Stimulated activated memory B cell treated with anti-CD40 and anti-IgM and Interleukin-4, amounts not matched to agents 10 μg/mL and 1 μg/mL and 100 μg/mL, for 72 hours (primary cell): Measurements from ENCODE around the gene DLX1.
A peak's percentile ranks its signal among the peaks of the same experiment; 100 is the strongest.

Source experiments
- ATAC-seq: fragments of 150-1000 bp; cut with Tn5 transposase; 2 replicates; pipeline ENCODE4 v1.10.0; 2021
- H3K27ac Mint-ChIP-seq: one replicate; pipeline ENCODE4 v1.8.0; 2022; ENCODE audit warnings: mild to moderate bottlenecking, mixed read lengths
- H3K27me3 Mint-ChIP-seq: one replicate; pipeline ENCODE4 v1.8.0; 2022; ENCODE audit warnings: mixed read lengths
- H3K36me3 Mint-ChIP-seq: one replicate; pipeline ENCODE4 v1.8.0; 2022; ENCODE audit warnings: mixed read lengths
- H3K4me1 Mint-ChIP-seq: one replicate; pipeline ENCODE4 v1.8.0; 2022; ENCODE audit warnings: mixed read lengths
- H3K4me3 Mint-ChIP-seq: one replicate; pipeline ENCODE4 v1.8.0; 2022; ENCODE audit warnings: mild to moderate bottlenecking, moderate library complexity, mixed read lengths
- H3K9me3 Mint-ChIP-seq: one replicate; pipeline ENCODE4 v1.8.0; 2022; ENCODE audit warnings: mixed read lengths

The DLX1 gene

DNA sequence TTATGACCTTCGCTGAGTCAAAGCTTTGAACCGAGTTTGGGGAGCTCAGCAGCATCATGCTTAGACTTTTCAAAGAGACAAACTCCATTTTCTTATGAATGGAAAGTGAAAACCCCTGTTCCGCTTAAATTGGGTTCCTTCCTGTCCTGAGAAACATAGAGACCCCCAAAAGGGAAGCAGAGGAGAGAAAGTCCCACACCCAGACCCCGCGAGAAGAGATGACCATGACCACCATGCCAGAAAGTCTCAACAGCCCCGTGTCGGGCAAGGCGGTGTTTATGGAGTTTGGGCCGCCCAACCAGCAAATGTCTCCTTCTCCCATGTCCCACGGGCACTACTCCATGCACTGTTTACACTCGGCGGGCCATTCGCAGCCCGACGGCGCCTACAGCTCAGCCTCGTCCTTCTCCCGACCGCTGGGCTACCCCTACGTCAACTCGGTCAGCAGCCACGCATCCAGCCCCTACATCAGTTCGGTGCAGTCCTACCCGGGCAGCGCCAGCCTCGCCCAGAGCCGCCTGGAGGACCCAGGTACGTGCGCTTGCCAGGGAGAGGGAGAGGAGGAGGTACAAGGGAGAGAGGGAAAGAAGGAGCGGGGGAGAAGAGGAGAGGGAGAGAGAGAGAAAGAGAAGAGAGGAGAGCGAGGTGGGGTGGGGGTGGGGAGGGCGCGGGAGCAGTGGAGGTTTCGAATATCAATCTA is at the start of gene DLX1:
Gene DLX1, plus strand, starts transcription at position 48 of the 700 bp plus-strand sequence. Its CDS starts 171 bp downstream, at position 219.
- Mint-ChIP-seq H3K27ac (no peak within 1 kb of the TSS), H3K27me3 (peaks cover 97% of the 10 kb centered on the region), H3K36me3 (no peaks in the 10 kb centered on the region), H3K4me1 (peaks cover 42% of the 10 kb centered on the region), H3K9me3 (peaks cover 2% of the 10 kb centered on the region), H3K4me3 (peak within 1 kb of the TSS; percentile 57)
- no peak for ATAC-seq

- Mint-ChIP-seq H3K27me3 (no peaks in the 10 kb centered on the region), H3K4me1 (no peaks in the 10 kb centered on the region), H3K4me3 (no peak overlapping the region), H3K9me3 (no peaks in the 10 kb centered on the region), H3K27ac (no peak overlapping the region), H3K36me3 (peaks cover 7% of the 10 kb centered on the region)
- ATAC-seq: no peak
Observed at GRCh38 chr2:172038121-172038520, 47.2 kb upstream of the DLX1 start.

- H3K27ac Mint-ChIP-seq: no peak overlapping the region
- no peaks in the 10 kb centered on the region for H3K4me1 Mint-ChIP-seq
- H3K9me3 Mint-ChIP-seq: no peaks in the 10 kb centered on the region
- H3K27me3 Mint-ChIP-seq: no peaks in the 10 kb centered on the region
- H3K36me3 Mint-ChIP-seq: peaks cover 7% of the 10 kb centered on the region
- no peak overlapping the region for H3K4me3 Mint-ChIP-seq
- no peak for ATAC-seq
Observed at GRCh38 chr2:172038604-172039003, 46.7 kb upstream of the DLX1 start.

DNA sequence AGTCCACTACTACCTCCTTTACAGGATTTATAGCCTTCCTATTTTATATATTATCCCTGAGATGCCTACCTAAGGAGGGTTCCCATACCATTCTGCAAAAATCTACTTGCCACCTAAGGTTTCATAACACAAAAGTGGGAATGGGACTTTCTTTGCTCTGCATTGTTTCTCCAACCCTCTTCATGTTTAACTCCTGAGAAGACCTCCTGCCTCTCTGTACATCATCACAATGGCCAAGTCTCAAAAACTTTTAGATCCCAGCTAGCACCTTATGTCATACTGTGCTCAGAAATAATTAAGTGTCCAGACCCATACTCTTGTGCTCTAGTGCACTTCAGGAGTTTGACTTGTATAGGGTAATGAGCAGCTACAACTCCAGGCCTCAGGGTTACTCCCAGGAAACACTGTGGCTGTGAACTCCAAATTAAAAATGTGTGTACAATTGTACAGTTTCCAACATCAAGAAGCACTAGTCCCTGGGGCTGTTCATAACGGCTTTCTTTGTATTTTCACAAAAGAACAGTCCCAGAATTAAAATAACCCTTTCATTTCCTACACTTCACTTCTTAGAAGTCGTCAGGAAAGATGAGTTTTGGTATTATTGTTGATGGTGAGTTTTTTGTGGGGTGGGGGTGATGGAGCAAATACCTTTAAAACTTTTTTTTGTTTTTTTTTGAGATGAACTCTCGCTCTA is 46.1 kb upstream of the DLX1 start:
- no peaks in the 10 kb centered on the region for H3K9me3 Mint-ChIP-seq
- peaks cover 7% of the 10 kb centered on the region for H3K36me3 Mint-ChIP-seq
- ATAC-seq: no peak
- H3K4me1 Mint-ChIP-seq: no peaks in the 10 kb centered on the region
- H3K27me3 Mint-ChIP-seq: no peaks in the 10 kb centered on the region
- H3K4me3 Mint-ChIP-seq: no peak overlapping the region
- H3K27ac Mint-ChIP-seq: no peak overlapping the region

- H3K9me3 Mint-ChIP-seq: no peaks in the 10 kb centered on the region
- peaks cover 7% of the 10 kb centered on the region for H3K36me3 Mint-ChIP-seq
- no peak overlapping the region for H3K27ac Mint-ChIP-seq
- ATAC-seq: no peak
- no peak overlapping the region for H3K4me3 Mint-ChIP-seq
- no peaks in the 10 kb centered on the region for H3K4me1 Mint-ChIP-seq
- H3K27me3 Mint-ChIP-seq: no peaks in the 10 kb centered on the region
Observed at GRCh38 chr2:172040311-172040710, 45.0 kb upstream of the DLX1 start.

- ATAC-seq: no peak
- no peaks in the 10 kb centered on the region for H3K27me3 Mint-ChIP-seq
- no peaks in the 10 kb centered on the region for H3K4me1 Mint-ChIP-seq
- no peaks in the 10 kb centered on the region for H3K9me3 Mint-ChIP-seq
- no peak overlapping the region for H3K27ac Mint-ChIP-seq
- no peaks in the 10 kb centered on the region for H3K36me3 Mint-ChIP-seq
- H3K4me3 Mint-ChIP-seq: no peak overlapping the region
Observed at GRCh38 chr2:172046080-172046678, 39.1 kb upstream of the DLX1 start.

- no peak for ATAC-seq
- H3K4me3 Mint-ChIP-seq: no peak overlapping the region
- no peaks in the 10 kb centered on the region for H3K4me1 Mint-ChIP-seq
- H3K27ac Mint-ChIP-seq: no peak overlapping the region
- no peaks in the 10 kb centered on the region for H3K27me3 Mint-ChIP-seq
- H3K9me3 Mint-ChIP-seq: no peaks in the 10 kb centered on the region
- H3K36me3 Mint-ChIP-seq: no peaks in the 10 kb centered on the region
Observed at GRCh38 chr2:172046866-172047565, 38.3 kb upstream of the DLX1 start.

- no peaks in the 10 kb centered on the region for H3K4me1 Mint-ChIP-seq
- H3K27ac Mint-ChIP-seq: no peak overlapping the region
- no peak overlapping the region for H3K4me3 Mint-ChIP-seq
- no peaks in the 10 kb centered on the region for H3K36me3 Mint-ChIP-seq
- no peaks in the 10 kb centered on the region for H3K27me3 Mint-ChIP-seq
- no peak for ATAC-seq
- H3K9me3 Mint-ChIP-seq: no peaks in the 10 kb centered on the region
Observed at GRCh38 chr2:172047566-172048507, 37.5 kb upstream of the DLX1 start.

GRCh38 chr2:172048508-172049503 is 36.5 kb upstream of the DLX1 start:
- no peak for ATAC-seq
- Mint-ChIP-seq H3K4me1 (no peaks in the 10 kb centered on the region), H3K27me3 (no peaks in the 10 kb centered on the region), H3K36me3 (no peaks in the 10 kb centered on the region), H3K9me3 (no peaks in the 10 kb centered on the region), H3K4me3 (no peak overlapping the region), H3K27ac (no peak overlapping the region)

GRCh38 chr2:172049567-172050120 is 35.7 kb upstream of the DLX1 start:
- no peak for ATAC-seq
- Mint-ChIP-seq H3K9me3 (no peaks in the 10 kb centered on the region), H3K4me1 (no peaks in the 10 kb centered on the region), H3K36me3 (no peaks in the 10 kb centered on the region), H3K27ac (no peak overlapping the region), H3K4me3 (no peak overlapping the region), H3K27me3 (no peaks in the 10 kb centered on the region)

DNA sequence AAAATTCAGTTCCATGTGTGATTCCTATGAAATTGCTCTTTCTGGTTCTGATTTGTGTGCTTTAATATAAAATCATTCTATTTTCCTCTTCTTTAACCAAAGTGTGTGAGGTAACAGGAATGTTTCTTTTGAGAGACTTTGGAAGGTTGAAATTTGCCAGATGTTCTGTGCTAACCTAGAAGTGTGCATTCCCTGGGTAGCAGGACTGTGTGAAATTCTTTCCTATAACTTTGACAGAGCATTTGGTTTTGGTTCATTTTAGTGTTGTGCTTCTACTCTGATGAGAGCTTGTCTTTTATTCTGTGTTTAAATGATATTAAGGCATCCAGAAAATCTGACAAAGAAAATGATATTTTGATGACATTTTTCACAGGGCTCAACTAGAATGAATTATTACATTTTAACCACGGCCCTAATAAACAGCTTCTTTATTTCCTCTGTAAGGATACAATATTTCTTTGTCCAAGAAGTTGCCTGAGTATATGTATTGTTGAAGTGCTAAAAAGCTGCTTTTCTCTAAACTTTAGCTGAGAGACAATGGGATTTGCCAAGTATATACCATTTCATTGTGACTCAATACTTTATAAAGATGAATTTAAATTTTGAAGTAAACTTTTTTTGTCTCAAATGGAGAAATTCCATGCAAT is 34.7 kb upstream of the DLX1 start:
- ATAC-seq: no peak
- H3K4me3 Mint-ChIP-seq: no peak overlapping the region
- H3K36me3 Mint-ChIP-seq: no peaks in the 10 kb centered on the region
- no peaks in the 10 kb centered on the region for H3K27me3 Mint-ChIP-seq
- H3K9me3 Mint-ChIP-seq: no peaks in the 10 kb centered on the region
- H3K27ac Mint-ChIP-seq: no peak overlapping the region
- no peaks in the 10 kb centered on the region for H3K4me1 Mint-ChIP-seq

GRCh38 chr2:172052000-172052983 is 33.0 kb upstream of the DLX1 start:
- Mint-ChIP-seq H3K27ac (no peak overlapping the region), H3K27me3 (no peaks in the 10 kb centered on the region), H3K4me1 (no peaks in the 10 kb centered on the region), H3K36me3 (no peaks in the 10 kb centered on the region), H3K9me3 (no peaks in the 10 kb centered on the region), H3K4me3 (no peak overlapping the region)
- no peak for ATAC-seq
